HG03175 (cell line): ENCODE measurements around the gene GCNT3.
"Not testable (repeated sequence)": the region's sequence is repeated elsewhere in the genome, so short reads cannot be mapped to it uniquely, and the experiment has no call there.

Source experiments
- ATAC-seq: cut with Tn5 transposase; IDR thresholded peaks from one replicate; pipeline ENCODE4 v1.9.1; 2021; ENCODE audit warnings: mild to moderate bottlenecking, moderate library complexity; ENCODE audit not compliant: unreplicated experiment

GCNT3 gene

GRCh38 chr15:59616379-59616778 is 4.8 kb downstream of the GCNT3 start:
- no peak for ATAC-seq

GRCh38 chr15:59618406-59618805 is 6.8 kb downstream of the GCNT3 start:
- ATAC-seq: no peak

DNA sequence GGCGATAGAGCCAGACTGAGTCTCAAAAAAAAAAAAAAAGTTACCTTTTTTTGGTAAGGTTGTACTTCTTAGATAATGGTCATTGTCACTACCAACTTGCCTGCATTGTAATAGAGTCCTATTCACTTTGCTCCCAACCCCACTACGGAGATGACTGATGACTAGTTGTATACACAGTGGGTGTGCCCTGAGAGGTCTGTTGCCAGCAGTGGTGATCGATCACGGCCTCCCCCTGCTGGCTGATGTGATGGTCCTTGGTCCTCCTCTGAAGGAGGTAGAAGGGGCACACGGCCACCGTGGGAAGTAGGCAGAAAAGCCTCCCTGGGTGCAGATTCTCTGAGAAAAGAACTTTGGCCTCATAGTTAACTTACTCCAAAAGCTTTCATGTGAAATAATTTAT is 10.7 kb downstream of the GCNT3 start:
- ATAC-seq: peak; percentile 46

- no peak for ATAC-seq
Measured at GRCh38 chr15:59632714-59633113, 21.1 kb downstream of the GCNT3 start.

- ATAC-seq: no peak
Measured at GRCh38 chr15:59636184-59636583, 24.6 kb downstream of the GCNT3 start.

DNA sequence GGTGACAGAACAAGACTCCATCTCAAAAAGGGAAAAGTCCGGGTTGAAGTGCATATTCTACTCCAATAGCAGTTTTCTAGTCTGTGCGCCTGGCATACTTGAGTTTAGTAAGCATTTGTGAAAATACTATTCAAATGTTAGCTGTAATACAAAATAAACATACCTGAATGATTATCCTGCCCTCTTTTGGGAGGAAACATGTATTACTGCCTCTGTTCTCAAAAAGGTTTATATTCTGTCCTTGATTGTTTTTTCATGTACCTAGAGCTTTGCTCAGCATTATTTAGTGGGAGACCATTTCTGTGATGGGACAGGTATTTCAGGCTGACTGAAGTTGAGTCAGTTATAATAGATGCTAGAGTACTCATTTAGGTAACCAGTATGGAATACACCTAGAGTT is 25.9 kb downstream of the GCNT3 start:
- not testable (repeated sequence) for ATAC-seq

- ATAC-seq: no peak
Measured at GRCh38 chr15:59642351-59642750, 30.8 kb downstream of the GCNT3 start.

GRCh38 chr15:59644756-59645155 is 33.2 kb downstream of the GCNT3 start:
- ATAC-seq: no peak

DNA sequence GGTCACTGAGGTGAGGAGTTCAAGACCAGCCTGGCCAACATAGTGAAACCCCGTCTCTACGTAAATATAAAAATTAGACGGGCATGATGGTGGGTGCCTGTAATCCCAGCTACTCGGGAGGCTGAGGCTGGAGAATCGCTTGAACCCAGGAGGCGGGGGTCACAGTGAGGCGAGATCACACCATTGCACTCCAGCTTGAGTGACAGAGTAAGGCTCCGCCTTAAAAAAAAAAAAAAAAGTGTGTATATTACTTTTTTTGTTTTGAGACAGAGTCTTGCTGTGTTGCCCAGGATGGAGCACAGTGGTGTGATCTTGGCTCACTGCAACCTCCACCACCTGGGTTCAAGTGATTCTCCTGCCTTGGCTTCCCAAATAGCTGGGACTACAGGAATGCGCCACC is 34.2 kb downstream of the GCNT3 start:
- ATAC-seq: not testable (repeated sequence)

GRCh38 chr15:59646277-59646676 is 34.7 kb downstream of the GCNT3 start:
- no peak for ATAC-seq

DNA sequence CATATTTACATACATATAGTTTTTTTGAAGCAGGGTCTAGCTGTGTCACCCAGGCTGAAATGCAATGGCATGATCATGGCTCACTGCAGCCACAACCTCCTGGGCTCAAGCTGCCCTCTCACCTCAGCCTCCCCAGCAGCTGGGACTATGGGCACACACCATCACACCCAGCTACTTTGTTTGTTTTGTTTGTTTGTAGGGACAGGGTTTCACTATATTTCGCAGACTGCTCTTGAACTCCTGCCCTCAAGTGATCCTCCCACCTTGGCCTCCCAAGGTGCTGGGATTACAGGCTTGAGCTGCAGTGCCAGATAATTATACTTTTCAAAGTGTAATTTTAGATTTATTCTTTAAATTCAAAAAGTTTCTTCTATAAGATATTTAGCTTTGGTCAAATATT is 35.5 kb downstream of the GCNT3 start:
- no peak for ATAC-seq

- no peak for ATAC-seq
Measured at GRCh38 chr15:59649603-59650002, 38.0 kb downstream of the GCNT3 start.

DNA sequence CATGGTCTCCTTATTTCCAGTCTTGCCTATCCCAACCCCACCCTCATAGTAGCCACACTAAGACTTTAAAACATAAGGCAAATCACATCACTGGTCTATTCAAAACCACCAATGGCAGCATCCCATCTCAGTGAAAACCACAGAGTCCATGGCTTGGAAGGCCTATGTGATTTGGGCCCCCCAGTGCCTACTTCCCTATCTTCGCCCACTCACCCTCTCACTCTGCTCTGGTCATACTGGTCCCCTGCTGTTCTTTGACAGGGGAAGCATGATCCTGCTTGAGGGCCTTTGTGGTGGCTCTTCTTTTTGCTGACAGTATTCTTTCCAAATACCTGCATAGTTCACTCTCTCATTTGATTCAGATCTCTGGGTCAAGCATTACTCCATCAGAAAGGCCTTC is 42.5 kb downstream of the GCNT3 start:
- no peak for ATAC-seq

GRCh38 chr15:59656897-59657634 is 45.5 kb downstream of the GCNT3 start, which contains the start of gene GTF2A2:
GTF2A2 (minus strand) TSS chr15:59657515; CDS start chr15:59652277, 5,238 bp downstream.
- peak; percentile 99 for ATAC-seq

DNA sequence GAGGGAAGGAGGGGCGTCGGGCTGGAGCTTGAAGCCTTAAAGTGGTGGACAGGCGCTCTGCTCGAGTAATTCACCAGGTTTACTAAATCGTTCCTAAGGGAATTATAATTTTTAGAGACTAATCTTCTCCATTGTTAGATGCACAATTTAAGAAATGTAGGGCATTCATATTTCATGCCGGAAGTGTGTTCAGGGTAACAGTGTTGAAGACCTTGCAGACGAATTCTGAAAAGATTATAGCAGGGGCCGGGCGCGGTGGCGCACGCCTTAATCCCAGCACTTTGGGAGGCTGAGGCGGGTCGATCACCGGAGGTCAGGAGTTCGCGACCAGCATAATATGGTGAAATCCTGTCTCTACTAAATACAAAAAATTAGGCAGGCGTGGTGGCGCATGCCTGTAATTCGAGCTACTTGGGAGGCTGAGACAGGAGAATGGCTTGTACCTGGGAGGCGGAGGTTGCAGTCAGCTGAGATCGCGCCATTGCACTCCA is 46.1 kb downstream of the GCNT3 start:
- ATAC-seq: peak; percentile 18

DNA sequence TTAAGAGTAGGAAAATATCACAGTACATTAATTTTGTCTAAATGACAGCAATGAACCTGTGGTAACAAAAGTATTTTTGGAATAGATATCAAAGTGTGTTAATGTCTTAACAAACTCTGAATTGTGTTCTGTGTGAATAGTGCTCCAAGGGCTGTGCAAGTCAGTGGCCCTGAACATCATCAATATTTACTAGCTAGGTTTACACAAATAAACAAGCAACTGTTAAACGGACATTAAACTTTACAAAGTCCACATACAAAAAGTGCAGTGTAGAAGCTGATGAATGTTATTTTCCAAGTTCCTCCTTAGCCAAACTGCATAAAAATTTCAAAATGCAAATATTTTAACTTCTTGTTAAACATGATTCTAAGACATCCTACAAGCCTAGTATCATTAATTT is 47.8 kb downstream of the GCNT3 start:
- no peak for ATAC-seq

DNA sequence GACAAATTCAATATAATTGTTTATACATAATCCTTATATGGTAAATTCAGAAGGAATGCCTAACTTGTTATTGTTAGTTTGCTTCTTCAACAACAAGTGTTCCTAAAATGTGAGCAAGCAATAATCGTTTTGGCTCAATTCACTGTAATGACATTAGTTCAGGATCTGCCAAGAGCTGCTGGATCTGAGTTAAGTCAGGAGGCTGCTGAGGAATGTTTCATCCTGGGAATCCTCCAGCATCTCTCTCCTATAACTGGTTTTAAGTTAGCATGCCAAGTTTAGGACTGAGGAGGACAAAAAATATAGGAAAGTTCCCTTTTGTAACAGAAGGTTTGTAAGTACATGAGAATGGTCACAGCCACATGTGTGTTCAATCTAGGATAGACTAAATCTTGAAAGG is 50.7 kb downstream of the GCNT3 start:
- ATAC-seq: no peak

- ATAC-seq: no peak
Measured at GRCh38 chr15:59668556-59668955, 57.0 kb downstream of the GCNT3 start.
